Measurements from ENCODE around the gene SPEF2. TPM values are rescaled to one million over a fixed set of nuclear protein-coding genes. Genes with fewer than 3 reads are reported as not detected.
A peak's percentile ranks its signal among the peaks of the same experiment; 100 is the strongest.

Gene SPEF2
- total RNA-seq, 1 donor from 2014 or later = 3.4 TPM

DNA sequence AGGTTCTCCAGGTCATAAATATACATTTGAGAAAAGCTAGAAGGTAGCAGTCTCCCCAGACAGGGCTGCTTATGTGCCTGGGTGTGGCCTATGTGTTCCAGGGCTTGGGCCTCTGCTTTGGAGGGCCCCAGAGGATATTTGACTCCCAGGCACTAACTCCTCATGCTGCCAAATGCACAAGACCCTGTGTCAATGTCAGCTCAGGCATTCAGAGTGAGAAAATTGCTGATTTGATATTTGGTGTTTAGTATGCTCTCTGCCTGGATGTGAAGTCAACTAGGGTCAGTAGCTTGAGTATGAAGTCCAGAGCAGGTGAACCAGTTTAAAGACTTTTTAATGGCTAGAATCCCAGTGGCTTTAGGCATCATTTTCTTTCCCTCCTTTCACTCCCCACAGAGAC is 181.5 kb downstream of the SPEF2 start:
- Mint-ChIP-seq H3K9me3 (ENCODE audit: unreplicated experiment) (no peaks in the 10 kb centered on the region), H3K27ac (ENCODE audit: unreplicated experiment) (no peak overlapping the region), H3K27me3 (ENCODE audit: unreplicated experiment) (peaks cover 7% of the 10 kb centered on the region), H3K4me3 (ENCODE audit: unreplicated experiment) (no peak overlapping the region), H3K4me1 (ENCODE audit: unreplicated experiment) (peaks cover 23% of the 10 kb centered on the region), H3K36me3 (ENCODE audit: low read depth, unreplicated experiment) (no peaks in the 10 kb centered on the region)
- TF ChIP-seq, protein P1, sequence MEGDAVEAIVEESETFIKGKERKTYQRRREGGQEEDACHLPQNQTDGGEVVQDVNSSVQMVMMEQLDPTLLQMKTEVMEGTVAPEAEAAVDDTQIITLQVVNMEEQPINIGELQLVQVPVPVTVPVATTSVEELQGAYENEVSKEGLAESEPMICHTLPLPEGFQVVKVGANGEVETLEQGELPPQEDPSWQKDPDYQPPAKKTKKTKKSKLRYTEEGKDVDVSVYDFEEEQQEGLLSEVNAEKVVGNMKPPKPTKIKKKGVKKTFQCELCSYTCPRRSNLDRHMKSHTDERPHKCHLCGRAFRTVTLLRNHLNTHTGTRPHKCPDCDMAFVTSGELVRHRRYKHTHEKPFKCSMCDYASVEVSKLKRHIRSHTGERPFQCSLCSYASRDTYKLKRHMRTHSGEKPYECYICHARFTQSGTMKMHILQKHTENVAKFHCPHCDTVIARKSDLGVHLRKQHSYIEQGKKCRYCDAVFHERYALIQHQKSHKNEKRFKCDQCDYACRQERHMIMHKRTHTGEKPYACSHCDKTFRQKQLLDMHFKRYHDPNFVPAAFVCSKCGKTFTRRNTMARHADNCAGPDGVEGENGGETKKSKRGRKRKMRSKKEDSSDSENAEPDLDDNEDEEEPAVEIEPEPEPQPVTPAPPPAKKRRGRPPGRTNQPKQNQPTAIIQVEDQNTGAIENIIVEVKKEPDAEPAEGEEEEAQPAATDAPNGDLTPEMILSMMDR (IDR thresholded peaks at IDR 0.05; ENCODE audit: unreplicated experiment) = no peak
- no peak for DNase-seq (ENCODE audit: low spot score)

DNA sequence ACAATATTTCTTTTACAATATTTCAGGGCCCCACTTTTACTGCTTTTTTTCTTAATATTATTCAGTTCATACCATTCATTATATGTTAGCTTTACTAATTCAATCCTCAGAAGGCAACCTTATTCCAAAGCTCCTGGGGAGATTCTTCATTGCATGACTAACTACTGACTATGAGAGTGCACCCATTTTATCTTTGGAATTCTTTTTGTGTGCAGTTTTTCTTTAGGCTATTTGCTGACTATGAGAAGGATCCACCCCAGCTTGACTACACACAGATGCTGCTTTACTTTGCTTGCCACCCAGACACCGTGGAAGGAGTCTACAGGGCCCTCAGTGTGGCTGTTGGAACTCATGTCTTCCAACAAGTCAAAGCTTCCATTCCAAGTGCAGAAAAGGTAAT is 182.1 kb downstream of the SPEF2 start:
- Mint-ChIP-seq H3K27me3 (ENCODE audit: unreplicated experiment) (peaks cover 7% of the 10 kb centered on the region), H3K9me3 (ENCODE audit: unreplicated experiment) (no peaks in the 10 kb centered on the region), H3K4me1 (ENCODE audit: unreplicated experiment) (peaks cover 26% of the 10 kb centered on the region), H3K4me3 (ENCODE audit: unreplicated experiment) (no peak overlapping the region), H3K27ac (ENCODE audit: unreplicated experiment) (no peak overlapping the region), H3K36me3 (ENCODE audit: low read depth, unreplicated experiment) (no peaks in the 10 kb centered on the region)
- TF ChIP-seq, protein P1 (IDR thresholded peaks at IDR 0.05; ENCODE audit: unreplicated experiment) = no peak
- no peak for DNase-seq (ENCODE audit: low spot score)

DNA sequence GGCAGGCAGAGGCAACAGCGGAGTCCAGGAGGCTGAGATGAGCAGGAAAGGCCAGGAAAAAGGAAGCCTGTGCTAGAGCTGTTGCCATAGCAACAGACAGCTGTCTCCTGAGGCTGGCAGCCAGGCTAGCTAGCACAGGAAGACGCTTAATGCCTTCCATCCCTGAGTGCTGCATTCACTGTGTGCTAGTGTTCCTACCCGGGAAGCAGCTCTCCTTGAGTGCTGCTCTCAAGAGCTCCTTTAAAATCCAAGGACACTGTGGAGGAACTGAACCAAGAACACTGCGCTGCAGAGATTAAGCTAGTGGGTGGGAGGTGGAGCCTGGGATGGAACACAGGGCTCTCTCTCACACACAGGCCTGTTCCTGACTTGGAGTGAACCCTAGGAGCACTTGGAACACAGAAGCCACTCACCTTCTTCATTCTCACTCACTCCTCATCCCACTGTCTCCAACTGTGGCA is 185.6 kb downstream of the SPEF2 start:
- H3K27ac Mint-ChIP-seq (ENCODE audit: unreplicated experiment) = peak overlapping the region; percentile 95
- peak; percentile 61 for DNase-seq (ENCODE audit: low spot score)
- no peaks in the 10 kb centered on the region for H3K36me3 Mint-ChIP-seq (ENCODE audit: low read depth, unreplicated experiment)
- H3K9me3 Mint-ChIP-seq (ENCODE audit: unreplicated experiment) = no peaks in the 10 kb centered on the region
- peaks cover 6% of the 10 kb centered on the region for H3K27me3 Mint-ChIP-seq (ENCODE audit: unreplicated experiment)
- TF ChIP-seq, protein P1 (IDR thresholded peaks at IDR 0.05; ENCODE audit: unreplicated experiment) = no peak
- peak overlapping the region; percentile 21 for H3K4me3 Mint-ChIP-seq (ENCODE audit: unreplicated experiment)
- H3K4me1 Mint-ChIP-seq (ENCODE audit: unreplicated experiment) = peaks cover 26% of the 10 kb centered on the region

DNA sequence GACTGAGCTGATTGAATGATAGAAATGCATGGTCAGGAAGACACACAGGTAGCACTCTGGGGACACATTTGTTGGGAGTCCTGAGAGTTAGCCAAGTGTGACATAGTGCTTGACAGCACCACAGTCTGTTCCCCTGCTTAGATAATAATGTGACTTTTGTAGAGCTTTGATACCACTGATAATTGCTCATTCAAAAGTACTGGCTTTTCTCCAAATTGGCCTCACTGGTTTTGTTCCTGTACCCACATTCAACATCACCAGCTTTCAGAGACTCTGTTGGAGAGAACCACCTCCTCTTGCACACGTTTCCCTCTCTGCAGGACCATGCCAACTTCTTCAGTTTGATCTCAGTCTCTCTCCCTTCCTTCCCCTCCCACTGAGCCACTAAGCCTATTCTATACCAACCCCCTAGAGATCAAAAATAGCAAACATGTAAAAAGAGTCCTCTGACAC is 186.6 kb downstream of the SPEF2 start:
- Mint-ChIP-seq H3K36me3 (ENCODE audit: low read depth, unreplicated experiment) (no peaks in the 10 kb centered on the region), H3K27me3 (ENCODE audit: unreplicated experiment) (peaks cover 5% of the 10 kb centered on the region), H3K9me3 (ENCODE audit: unreplicated experiment) (no peaks in the 10 kb centered on the region), H3K4me3 (ENCODE audit: unreplicated experiment) (no peak overlapping the region), H3K27ac (ENCODE audit: unreplicated experiment) (peak overlapping the region; percentile 95), H3K4me1 (ENCODE audit: unreplicated experiment) (peaks cover 26% of the 10 kb centered on the region)
- DNase-seq (ENCODE audit: low spot score) = no peak
- TF ChIP-seq, protein P1 (IDR thresholded peaks at IDR 0.05; ENCODE audit: unreplicated experiment) = no peak

DNA sequence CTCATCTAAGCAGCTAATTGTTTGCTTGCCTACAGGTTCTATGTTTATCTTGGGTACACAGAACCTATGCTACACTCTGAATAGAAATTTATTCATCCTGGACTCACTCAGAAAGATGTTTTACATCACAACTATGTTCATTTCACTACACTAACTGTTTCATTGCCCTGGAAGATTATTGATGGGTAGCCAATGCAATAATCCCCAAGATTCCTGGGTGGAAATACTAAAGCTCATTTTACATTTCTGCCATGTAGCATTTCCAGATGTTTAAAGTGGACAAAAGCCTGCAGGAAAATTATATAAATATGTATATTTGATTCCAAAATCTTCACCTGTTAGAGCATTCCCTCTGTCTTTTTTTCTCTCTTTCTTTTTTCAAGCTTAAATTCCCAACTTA is 187.2 kb downstream of the SPEF2 start:
- Mint-ChIP-seq H3K27me3 (ENCODE audit: unreplicated experiment) (peaks cover 5% of the 10 kb centered on the region), H3K9me3 (ENCODE audit: unreplicated experiment) (no peaks in the 10 kb centered on the region), H3K36me3 (ENCODE audit: low read depth, unreplicated experiment) (no peaks in the 10 kb centered on the region), H3K27ac (ENCODE audit: unreplicated experiment) (no peak overlapping the region), H3K4me3 (ENCODE audit: unreplicated experiment) (no peak overlapping the region), H3K4me1 (ENCODE audit: unreplicated experiment) (peaks cover 26% of the 10 kb centered on the region)
- no peak for DNase-seq (ENCODE audit: low spot score)
- TF ChIP-seq, protein P1 (IDR thresholded peaks at IDR 0.05; ENCODE audit: unreplicated experiment) = no peak

All from endothelial cell (in vitro differentiated cells).